MCF 10A (cell line): ENCODE measurements around the gene BRIX1. TPM values are rescaled to one million over a fixed set of nuclear protein-coding genes. Genes with fewer than 3 reads are reported as not detected.
"Not testable (repeated sequence)": the region's sequence is repeated elsewhere in the genome, so short reads cannot be mapped to it uniquely, and the experiment has no call there.

Experiments used
- BruUV-seq: library from RNA; stranded (reverse); fragments of 400-500 nt; replicated peaks from 2 replicates; lab custom pipeline; 2021; lab: Mats Ljungman, UMichigan
- CTCF ChIA-PET: fragments of 300-600 bp; sonication (Branson Sonifier 250); formaldehyde crosslinking; extraction: SDS; loops from one replicate; lab custom pipeline; 2021; ENCODE audit warnings: antibody characterized with exemption, inconsistent platforms; lab: Yijun Ruan, JAX
- POLR2A ChIA-PET: fragments of 300-600, 350-650 bp; sonication (Branson Sonifier 250); formaldehyde crosslinking; extraction: SDS; loops from one replicate; lab custom pipeline; 2020; ENCODE audit warnings: antibody characterized with exemption, inconsistent platforms; lab: Yijun Ruan, JAX
- DNase-seq: peaks from one replicate; pipeline ENCODE4 v3.0.0-alpha.2; 2018; ENCODE audit not compliant: unreplicated experiment
- H3K27ac Mint-ChIP-seq: one replicate; pipeline ENCODE4 v1.8.0; 2022; ENCODE audit warnings: mild to moderate bottlenecking, low read depth, mixed read lengths; ENCODE audit not compliant: unreplicated experiment
- H3K27me3 Mint-ChIP-seq: one replicate; pipeline ENCODE4 v1.8.0; 2022; ENCODE audit warnings: mixed read lengths; ENCODE audit not compliant: insufficient read depth, unreplicated experiment
- H3K36me3 Mint-ChIP-seq: one replicate; pipeline ENCODE4 v1.8.0; 2022; ENCODE audit warnings: mild to moderate bottlenecking, moderate library complexity, mixed read lengths; ENCODE audit not compliant: insufficient read depth, unreplicated experiment
- H3K4me1 Mint-ChIP-seq: one replicate; pipeline ENCODE4 v1.8.0; 2022; ENCODE audit warnings: mixed read lengths; ENCODE audit not compliant: insufficient read depth, unreplicated experiment
- H3K4me3 Mint-ChIP-seq: one replicate; pipeline ENCODE4 v1.8.0; 2022; ENCODE audit warnings: mild to moderate bottlenecking, moderate library complexity, mixed read lengths; ENCODE audit not compliant: unreplicated experiment
- H3K9me3 Mint-ChIP-seq: one replicate; pipeline ENCODE4 v1.8.0; 2022; ENCODE audit warnings: mixed read lengths; ENCODE audit not compliant: unreplicated experiment
- CTCF ChIP-seq: fragments of 200-600 bp; IDR thresholded peaks from one replicate; pipeline ENCODE4 v1.8.0; 2022; ENCODE audit warnings: antibody characterized with exemption, mild to moderate bottlenecking; ENCODE audit not compliant: unreplicated experiment
- intact Hi-C: fragments of 100-400 bp; cut with micrococcal nuclease; formaldehyde crosslinking; loops from 2 replicates; pipeline ENCODE4 v1.14.1; 2022
- total RNA-seq: library from RNA; stranded (reverse); gene quantifications from 2 replicates; pipeline ENCODE4 v1.2.3, GENCODE V29; 2022

BRIX1 gene
- total RNA-seq, 1 experiment from 2014 or later, result 50.8 TPM

- Mint-ChIP-seq H3K27ac (no peak overlapping the region), H3K4me1 (no peaks in the 10 kb centered on the region), H3K9me3 (peaks cover 14% of the 10 kb centered on the region), H3K27me3 (no peaks in the 10 kb centered on the region), H3K4me3 (no peak overlapping the region), H3K36me3 (peaks cover 5% of the 10 kb centered on the region)
- BruUV-seq, result no TSS peak
- POLR2A ChIA-PET, result no interaction called here
- TF ChIP-seq CTCF, result no peak
- no peak for DNase-seq
- intact Hi-C loops, result no loop called here
- CTCF ChIA-PET, result interaction anchor here (0.7 to 1.6 kb wide), 2 partner anchors 12 to 93 kb away, joined by 3 to 6 read pairs; no protein-coding TSS in a partner anchor
These were observed 55.0 kb downstream of the BRIX1 start for GRCh38 chr5:34970552-34970951.

- H3K4me3 Mint-ChIP-seq, intact Hi-C loops, H3K4me1 Mint-ChIP-seq, H3K27ac Mint-ChIP-seq, H3K36me3 Mint-ChIP-seq, DNase-seq, POLR2A ChIA-PET, H3K27me3 Mint-ChIP-seq, H3K9me3 Mint-ChIP-seq, BruUV-seq: not testable (repeated sequence)
- CTCF ChIA-PET, result interaction anchor here (1.4 kb wide), 1 partner anchor 32 kb away, joined by 3 read pairs; no protein-coding TSS in a partner anchor
These were observed 56.1 kb downstream of the BRIX1 start for GRCh38 chr5:34971655-34972054.

Other genes starting within 250 kb of the BRIX1 start
- 0.14 and 0.69 TPM in 2 replicates for gene TTC23L, start 76.5 kb upstream of the BRIX1 start, total RNA-seq
- 16.7 and 17.2 TPM in 2 replicates for gene RAD1, start 207 bp upstream of the BRIX1 start, total RNA-seq
- gene DNAJC21, start 13.8 kb downstream of the BRIX1 start, total RNA-seq, result 62.3 and 64.6 TPM in 2 replicates
- gene AGXT2, start 132.2 kb downstream of the BRIX1 start, total RNA-seq, result not detected in 2 replicates